D341Med (cell line): ENCODE data around the gene MICOS13.

Experiments
- DNase-seq: peaks from one replicate; pipeline ENCODE4 v3.0.0; 2012; ENCODE audit warnings: low spot score

MICOS13 gene

GRCh38 chr19:5667751-5668271, 12.5 kb downstream of the MICOS13 start:
- DNase-seq, result no peak

DNA sequence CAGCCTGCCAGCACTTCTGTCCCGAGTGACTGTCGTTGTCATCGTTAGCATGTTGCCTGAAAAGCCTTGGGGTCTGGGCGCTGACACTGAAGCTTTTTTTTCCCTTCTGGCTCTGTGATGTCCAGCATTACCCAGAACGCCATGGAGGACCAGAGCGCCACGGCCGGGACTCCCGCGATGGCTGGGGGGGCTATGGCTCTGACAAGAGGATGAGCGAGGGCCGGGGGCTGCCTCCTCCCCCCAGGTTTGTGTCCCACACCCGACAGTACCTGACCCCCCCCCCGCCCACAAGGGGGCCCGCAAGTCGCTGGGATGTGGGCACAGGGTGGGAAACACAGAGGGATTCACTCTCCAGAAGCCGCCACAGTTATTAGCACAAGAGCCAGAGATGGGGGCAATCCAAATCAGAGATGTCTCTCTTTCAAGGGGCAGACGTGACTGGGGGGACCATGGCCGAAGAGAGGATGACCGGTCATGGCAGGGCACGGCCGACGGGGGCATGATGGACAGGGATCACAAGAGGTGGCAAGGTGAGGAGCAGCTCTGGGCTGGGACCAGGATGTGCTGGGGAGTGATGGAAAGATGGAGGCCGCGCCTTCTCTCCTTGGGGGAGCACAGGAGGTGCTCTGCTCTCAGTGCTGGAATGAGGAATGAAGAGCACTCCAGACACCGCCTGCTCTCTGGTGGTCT, 13.2 kb downstream of the MICOS13 start:
- no peak for DNase-seq

- DNase-seq, result no peak
These were observed 14.4 kb downstream of the MICOS13 start for GRCh38 chr19:5665781-5666513.

- DNase-seq, result no peak
These were observed 15.8 kb downstream of the MICOS13 start for GRCh38 chr19:5664515-5664914.

DNA sequence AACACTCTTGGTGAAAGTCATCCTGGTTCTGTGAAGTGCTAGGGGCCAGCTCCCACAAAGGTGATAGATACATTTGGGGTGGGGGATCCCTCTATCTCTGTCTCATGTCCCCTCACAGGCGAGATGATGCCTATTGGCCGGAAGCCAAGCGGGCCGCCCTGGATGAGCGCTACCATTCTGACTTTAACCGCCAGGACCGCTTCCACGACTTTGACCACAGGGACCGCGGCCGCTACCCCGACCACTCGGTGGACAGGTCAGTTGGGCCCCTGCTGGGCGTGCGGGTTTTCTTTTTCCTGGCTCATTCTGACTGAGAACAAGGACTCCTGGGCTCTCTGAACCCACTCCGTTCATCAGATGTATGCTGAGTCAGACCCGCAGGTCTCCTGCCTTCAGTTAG, 16.4 kb downstream of the MICOS13 start:
- DNase-seq, result no peak

DNA sequence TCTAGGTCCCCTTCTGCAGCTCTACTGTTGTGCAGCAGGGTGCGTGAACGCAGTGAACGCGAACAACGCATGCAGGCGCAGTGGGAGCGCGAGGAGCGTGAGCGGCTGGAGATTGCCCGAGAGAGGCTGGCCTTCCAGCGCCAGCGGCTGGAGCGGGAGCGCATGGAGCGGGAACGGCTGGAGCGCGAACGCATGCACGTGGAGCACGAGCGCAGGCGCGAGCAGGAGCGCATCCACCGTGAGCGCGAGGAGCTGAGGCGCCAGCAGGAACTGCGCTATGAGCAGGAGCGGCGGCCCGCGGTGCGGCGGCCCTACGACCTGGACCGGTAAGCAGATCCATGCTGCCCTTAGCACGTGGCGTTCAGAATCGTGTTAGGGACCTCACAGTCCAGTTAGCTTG, 18.8 kb downstream of the MICOS13 start:
- DNase-seq, result no peak

DNA sequence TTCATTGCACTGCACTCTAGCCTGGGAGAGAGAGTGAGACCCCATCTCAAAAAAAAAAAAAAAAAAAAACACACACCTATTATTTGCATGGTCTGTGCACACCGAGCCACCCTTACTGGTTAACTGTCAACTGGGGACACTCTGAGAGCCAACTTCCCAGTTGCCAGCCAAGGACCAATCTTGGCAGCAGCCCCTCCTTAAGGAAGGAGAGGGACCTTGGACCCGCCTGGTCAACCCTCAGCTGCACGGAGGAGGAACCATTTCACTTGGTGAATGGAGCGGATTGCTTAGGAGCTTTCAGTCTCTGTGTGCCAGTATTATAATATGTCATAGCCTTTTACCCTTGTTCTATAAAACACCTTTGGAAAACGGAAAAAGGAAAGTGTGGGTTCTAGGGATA, 24.9 kb downstream of the MICOS13 start:
- DNase-seq, result no peak

GRCh38 chr19:5654931-5655330, 25.4 kb downstream of the MICOS13 start:
- no peak for DNase-seq

- peak; percentile 62 for DNase-seq
These were observed 28.1 kb downstream of the MICOS13 start for GRCh38 chr19:5652261-5652660.

- DNase-seq, result no peak
These were observed 29.0 kb downstream of the MICOS13 start for GRCh38 chr19:5651361-5651760.

DNA sequence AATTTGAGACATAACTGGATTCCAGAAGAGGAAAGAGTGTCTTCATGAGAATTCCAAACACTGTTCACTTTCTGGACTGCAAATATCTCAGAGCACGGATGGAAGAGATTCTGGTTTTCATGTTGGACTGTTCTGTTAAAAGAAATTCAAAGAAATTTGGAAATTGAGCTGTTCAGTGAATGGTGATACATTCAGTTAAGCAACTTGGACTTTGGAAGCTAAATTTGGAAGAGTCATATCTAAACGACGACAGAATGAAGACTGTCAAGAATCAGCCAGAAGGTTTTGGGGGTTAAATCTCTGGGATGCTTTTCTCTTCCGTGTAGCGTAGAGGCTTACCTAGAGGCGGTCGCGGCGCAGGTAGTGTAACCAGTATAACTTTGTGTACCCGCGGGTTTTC, 31.9 kb downstream of the MICOS13 start:
- no peak for DNase-seq

- DNase-seq, result no peak
These were observed 33.6 kb downstream of the MICOS13 start for GRCh38 chr19:5646703-5647102.

- DNase-seq, result no peak
These were observed 34.9 kb downstream of the MICOS13 start for GRCh38 chr19:5645409-5645808.

DNA sequence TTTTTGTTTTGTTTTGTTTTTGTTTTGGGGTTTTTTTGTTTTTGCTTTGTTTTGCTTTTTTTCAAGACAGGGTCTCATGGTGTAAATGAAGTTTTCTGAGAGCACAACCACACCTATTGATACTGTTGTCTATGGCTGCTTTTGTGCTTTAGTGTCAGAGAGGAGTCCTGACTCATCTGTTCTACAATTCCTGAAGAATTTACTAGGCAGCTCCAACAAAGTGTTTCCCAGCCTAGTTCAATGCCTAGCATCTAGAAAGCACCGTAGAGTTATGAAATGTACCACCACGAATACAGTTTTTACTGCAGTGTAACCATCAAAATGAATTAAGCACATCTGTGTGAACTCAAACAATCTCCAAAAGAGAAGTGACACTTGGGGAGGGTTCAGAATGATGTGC, 36.3 kb downstream of the MICOS13 start:
- no peak for DNase-seq

DNA sequence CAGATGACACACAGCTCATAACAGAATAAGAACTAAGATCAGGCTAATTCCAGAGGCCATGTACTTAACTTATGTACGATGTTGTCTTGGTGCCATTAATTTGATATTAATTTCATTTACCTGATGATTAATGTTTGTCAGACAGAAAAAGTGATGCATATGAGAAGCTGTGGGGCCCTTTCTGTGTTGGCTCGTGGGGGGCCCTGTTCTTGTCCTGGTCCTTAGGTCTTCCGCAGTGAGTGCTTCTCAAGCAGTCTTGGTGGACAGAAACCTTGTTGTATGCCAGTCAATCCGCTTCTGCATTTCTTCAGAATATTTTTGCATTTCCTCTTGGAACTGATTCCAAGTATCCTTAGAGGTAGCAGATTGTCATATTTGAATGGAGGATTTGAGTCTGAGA, 37.3 kb downstream of the MICOS13 start:
- no peak for DNase-seq

GRCh38 chr19:5642204-5642603, 38.1 kb downstream of the MICOS13 start:
- no peak for DNase-seq

- DNase-seq, result no peak
These were observed 39.1 kb downstream of the MICOS13 start for GRCh38 chr19:5641171-5641570.

- no peak for DNase-seq
These were observed 42.3 kb downstream of the MICOS13 start for GRCh38 chr19:5637971-5638370.

GRCh38 chr19:5635427-5635826, 44.9 kb downstream of the MICOS13 start:
- no peak for DNase-seq

DNA sequence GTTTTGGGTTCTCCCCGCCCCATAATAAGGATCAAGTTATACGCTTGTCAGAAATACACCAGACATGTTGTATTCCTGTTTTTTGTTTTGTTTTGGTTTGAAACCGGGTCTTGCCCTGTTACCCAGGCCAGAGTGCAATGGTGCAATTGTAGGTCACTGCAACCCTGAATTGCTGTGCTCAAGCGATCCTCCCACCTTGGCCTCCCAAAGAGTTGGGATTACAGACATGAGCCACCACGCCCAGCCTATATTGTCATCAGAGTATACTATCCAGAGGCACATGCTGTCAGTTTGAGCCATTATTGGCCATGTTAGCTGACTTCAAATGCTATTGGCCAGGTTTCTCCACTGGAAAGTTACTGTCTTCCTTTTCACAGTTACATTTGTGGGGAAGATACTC, 47.7 kb downstream of the MICOS13 start:
- DNase-seq, result no peak

DNA sequence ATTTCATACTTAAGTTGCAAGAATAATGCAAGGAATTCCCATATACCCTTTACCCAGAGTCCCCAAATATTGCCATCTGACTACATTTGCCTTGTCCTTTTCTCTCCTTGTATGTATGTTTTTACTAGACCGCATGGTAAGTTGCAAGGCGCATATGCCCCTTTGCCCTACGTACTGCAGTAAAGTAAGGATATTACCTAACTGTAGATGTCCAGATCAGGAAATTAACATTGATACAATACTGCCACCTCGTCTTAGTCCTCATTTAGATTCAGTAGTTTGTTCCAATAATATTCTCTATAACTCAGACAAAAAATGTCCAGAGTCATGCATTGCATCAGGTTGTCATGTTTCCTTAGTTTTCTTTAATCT, 48.1 kb downstream of the MICOS13 start:
- DNase-seq, result no peak

DNA sequence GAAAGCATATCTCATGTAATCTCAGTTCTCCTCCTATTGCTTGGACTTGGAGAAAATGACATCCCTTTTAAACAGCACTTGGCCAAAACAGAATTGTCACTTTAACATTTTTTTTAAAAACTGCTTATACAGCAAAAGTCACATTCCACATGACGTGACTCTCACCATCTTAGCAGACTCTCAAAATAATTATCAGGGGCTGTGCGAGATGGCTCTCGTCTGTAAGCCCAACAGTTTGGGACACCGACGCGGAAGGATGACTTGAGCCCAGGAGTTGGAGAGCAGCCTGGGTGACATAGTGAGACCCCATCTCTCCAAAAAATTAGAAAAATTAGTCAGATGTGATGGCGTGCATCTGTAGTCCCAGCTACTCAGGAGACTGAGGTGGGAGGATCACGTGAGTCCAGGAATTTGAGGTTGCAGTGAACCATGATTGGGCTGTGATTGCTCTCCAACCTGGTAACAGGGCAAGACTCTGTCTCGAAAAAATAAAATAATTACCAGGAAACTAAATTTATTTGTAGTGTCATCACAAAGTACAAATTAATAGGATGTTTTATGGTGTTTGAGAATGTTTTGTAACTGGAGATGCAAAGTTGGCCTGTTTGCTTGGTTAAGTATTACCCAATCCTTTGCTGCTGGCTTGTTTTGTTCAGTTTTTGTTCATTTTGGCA, 48.6 kb downstream of the MICOS13 start:
- DNase-seq, result no peak

- DNase-seq, result no peak
These were observed 51.3 kb downstream of the MICOS13 start for GRCh38 chr19:5628919-5629481.
